ENCODE data around the gene CRTC1.

Gene CRTC1, protein sequence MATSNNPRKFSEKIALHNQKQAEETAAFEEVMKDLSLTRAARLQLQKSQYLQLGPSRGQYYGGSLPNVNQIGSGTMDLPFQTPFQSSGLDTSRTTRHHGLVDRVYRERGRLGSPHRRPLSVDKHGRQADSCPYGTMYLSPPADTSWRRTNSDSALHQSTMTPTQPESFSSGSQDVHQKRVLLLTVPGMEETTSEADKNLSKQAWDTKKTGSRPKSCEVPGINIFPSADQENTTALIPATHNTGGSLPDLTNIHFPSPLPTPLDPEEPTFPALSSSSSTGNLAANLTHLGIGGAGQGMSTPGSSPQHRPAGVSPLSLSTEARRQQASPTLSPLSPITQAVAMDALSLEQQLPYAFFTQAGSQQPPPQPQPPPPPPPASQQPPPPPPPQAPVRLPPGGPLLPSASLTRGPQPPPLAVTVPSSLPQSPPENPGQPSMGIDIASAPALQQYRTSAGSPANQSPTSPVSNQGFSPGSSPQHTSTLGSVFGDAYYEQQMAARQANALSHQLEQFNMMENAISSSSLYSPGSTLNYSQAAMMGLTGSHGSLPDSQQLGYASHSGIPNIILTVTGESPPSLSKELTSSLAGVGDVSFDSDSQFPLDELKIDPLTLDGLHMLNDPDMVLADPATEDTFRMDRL

DNA sequence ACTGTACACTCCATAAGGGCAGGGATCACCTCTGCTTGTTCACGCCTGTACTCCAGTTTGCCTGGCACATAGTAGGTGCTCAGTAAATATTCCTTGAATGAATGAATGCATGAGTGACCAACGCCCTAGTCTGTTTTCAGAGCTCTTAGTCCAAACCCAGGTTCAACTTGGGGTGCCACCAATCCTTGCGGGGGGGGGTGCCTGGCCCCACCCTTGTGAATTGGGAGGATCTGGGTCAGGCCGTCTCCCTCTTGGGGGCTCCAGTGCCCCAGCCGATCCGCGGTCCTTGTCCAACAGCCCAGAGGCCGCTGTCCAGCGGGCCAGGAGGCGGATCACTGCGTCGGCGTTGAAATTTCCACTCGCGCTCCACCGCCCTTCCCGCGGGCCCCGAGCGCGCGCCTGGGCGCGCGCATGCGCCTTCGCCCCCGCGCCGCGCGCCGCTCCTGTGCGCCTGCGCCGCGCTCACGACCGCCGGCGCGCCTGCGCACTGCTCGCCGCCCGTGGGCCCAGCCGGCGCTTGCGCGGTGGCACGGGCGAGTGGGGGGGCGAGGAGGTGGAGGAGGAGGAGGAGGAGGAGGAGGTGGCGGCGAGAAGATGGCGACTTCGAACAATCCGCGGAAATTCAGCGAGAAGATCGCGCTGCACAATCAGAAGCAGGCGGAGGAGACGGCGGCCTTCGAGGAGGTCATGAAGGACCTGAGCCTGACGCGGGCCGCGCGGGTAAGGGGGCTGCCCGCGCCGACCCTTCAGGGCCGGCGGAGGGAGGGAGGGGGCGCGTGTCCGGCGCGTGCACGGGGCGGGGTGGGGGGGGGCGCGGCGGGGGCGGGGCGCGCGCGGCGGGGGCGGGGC, at the start of gene CRTC1:
Gene CRTC1, plus strand, starts transcription at position 572 of the 849 bp plus-strand sequence. Its CDS starts 23 bp downstream, at position 595.
- peak; percentile 62 to 86 for DNase-seq

DNA sequence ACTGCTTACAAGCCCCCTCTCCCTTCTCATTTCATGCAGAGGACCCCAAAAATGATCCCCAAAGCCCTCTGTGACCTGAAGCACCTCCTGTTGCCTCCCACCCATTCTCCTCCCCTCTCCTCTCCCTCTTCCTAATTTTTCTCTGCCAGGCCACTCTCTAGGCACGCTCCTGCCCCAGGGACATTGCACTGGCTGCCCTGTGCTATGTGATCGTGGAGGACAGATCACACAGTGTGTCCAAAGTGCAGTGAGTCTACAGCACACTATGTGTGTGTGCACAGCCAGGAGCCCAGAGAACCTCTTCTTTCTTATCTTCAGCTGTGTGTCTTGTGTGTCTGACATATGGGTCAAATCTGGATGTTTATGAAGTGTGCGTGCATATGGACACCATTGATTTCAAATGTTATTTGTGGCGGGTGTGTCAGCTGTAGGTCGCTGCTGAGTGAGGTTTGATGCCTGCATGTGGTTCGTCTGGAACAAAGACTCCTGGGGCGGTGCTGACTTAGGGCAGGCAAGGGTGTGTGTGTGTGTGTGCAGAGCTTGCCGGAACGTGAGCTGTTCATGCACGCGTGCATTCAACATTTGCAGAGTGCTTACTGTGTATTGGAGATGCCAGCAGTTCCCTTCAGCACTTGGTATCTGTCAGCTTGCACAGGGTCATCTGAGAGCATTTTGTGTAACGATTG, 48.7 kb upstream of the CRTC1 start:
- no peak for DNase-seq

DNA sequence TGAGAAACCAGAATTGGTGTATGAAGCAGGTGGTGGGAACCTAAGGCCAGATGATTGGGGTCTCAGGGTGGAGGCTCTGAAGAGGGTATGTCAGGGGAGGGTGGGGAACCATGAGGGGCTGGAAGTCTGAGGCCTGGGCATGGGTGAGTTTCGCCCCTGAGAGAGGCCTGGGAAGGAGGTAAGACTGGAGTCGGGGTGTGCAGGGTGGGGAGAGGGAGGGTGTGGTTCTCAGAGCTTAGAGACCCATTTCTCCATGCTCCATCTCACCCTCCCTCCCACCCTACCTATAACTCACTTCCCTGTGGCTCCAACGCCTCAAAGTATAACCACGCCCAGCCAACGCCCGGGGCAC, 47.7 kb upstream of the CRTC1 start:
- no peak for DNase-seq

DNA sequence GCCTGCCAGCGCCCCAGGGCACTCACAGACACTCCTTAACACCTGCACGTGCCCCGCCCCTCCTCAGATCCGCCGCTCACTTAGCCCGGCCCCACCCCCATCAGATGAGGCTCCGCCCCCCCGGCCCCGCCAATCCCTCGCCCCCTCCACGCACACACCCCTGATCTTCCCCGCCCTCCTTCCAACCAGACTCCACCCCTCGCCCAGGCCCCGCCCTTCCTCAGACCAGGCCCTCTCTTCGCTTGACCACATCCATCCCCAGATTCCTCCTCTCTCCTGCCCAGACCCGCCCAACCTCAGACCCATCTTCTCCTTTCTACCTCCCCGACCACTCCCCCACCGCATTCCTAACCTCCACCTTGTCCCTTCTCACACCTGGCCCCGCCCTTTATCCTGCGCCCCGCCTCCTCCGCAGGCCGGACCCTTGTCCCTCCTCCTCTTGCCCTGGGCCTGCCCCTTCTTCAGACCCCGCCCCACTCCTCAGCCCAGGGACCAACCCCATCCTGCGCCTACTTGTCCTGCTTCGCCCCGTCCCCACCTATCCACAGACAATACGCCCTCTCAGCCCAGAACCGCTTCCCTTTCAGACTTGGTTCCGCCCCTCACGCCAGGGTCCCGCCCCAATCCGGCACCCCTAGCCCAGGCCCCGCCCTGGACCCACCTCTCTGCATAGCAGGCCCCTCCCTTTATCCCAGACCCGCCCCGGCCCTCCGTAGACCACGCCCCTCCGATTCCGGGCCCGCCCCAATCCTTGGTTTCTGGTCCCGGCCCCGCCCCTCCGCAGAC, 47.1 kb upstream of the CRTC1 start:
- peak; percentile 97 to 100 for DNase-seq

DNA sequence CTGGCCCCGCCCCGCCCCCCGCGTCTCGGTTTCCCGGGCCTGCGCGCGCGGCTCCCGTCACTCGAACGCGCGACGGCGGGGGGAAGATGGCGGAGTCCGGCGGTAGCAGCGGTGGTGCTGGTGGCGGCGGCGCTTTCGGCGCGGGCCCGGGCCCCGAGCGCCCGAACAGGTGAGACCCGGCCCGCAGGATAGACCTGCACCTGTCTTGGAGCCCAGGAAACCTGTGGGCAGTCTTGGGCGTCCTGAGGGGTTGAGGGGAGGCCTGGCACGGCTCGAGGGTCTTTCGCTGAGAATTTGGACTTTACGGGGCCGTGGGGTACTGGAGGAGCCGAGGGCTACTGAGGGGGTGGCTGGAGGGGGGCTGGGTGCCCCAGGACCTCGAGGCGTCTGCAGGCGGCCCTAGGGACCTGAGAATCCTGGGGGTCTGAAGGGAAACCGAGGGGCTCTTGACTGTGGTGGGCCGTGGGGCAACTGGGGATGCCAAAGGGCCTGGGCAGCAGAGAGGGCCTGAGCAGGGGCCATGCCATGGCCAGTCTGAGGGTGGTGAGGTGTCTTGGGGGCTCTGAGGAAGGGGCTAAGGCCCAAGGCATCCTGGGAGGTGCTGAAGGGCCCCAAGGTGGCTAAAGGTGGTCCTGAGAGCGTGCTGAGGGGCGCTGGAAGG, 46.4 kb upstream of the CRTC1 start, which contains the start of gene KLHL26:
Gene KLHL26, plus strand, starts transcription at position 60 of the 661 bp plus-strand sequence. Its CDS starts 27 bp downstream, at position 87.
- no peak for DNase-seq

DNA sequence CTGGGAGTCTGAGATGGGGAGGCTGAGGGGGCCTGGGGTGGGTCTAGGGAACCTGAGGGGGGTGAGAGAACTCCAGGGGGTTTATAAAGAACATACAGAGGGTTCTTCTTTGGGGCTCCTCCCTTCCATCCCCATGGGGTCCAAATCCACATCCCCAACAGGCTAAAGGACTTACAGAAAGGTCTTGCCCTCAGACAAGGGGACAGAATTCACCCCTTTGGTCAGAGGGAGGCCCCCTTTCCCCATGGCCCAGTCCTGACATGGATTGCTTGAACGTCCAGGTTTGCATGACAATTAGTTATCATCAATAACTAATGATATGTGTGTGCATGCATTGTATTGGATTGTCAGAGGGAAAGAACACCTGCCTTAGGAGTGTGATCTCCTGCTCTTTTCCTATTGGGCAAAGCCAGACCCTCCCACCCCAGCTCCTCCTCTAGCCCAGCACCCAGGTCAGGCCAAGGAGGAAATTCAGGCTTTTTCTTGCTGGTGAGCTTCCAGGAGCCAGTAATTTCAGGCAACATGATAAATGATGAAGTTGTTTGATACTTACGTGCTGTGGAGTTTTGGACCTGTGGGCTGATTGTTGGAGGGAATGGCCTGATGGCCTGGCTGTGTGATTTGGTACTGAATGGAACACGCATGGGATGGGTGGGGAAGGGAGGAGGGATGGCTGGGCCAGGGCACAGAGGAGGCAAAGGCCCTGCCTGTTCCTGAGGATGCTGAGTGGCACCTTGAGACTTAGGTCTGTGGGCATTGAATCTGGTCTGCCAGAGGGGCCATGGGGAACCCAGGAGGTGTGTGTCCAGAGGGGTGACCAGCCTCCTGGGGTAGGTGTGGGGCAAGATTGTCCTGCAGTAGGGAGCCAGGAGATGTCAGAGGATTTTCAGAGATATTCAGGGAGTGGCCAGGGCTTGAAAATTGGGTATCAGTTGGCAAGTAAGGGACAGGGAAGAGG, 45.5 kb upstream of the CRTC1 start:
- DNase-seq, result no peak

DNA sequence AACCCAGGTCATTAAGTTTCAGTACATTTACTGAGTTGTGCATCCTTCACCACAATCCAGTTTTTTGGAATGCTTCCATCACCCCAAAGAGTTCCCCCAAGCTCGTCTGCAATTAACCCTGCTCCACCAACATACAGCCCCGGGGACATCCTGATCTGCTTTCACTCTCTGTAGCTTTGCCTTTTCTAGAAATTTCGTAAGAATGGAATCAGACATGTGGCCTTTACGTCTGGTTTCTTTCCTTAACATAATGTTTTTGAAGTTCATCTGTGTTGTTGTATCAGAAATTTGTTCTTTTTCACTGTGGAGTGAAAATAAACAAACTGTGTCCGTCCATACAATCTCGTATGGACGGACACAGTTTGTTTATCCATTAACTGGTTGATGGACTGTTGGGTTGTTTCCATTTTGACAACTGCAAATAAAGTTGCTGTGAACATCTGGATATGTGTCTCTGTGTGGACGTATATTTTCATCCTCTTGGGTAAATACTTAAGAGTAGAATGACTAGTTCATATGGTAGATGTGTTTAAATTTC, 43.7 kb upstream of the CRTC1 start:
- no peak for DNase-seq

DNA sequence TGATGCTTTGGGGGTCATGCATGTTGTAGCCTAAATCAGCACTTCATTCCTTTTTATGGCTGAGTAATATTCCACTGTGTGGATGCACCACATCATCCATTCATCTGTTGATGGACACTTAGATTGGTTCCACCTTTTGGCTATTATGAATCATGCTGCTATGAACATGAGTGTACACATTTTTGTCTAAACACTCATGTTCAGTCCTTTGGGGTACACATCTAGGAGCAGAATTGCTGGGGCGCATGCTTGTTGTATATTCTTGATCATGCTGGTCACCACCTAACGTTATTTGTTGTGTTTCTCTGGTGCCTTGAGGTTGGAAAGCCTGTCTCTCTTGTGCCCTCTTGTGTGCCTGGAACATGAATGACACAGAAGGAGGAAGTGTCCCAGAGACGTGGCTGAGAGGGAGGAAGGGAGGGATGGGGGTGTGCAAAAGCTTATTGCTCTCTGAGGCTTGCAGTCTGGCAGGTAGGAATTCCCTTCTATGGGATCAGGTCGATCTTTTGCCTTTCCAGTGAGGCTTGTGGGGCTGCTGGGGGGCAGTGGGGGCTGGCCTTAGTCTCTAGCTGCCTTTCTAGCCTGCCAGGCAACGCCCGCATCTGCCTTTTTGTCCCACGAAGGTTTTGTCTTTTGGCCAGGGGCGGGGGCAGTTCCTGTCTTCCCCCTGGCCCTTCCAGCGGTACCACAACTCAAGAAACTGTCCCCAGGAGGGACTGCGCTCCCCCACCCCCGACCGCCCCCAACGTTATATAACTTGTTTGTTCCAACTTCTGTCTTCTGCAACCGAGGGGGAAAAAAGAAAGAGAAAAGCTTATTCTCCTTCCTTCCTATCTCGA, 39.1 kb upstream of the CRTC1 start:
- DNase-seq, result peak; percentile 64 to 68

DNA sequence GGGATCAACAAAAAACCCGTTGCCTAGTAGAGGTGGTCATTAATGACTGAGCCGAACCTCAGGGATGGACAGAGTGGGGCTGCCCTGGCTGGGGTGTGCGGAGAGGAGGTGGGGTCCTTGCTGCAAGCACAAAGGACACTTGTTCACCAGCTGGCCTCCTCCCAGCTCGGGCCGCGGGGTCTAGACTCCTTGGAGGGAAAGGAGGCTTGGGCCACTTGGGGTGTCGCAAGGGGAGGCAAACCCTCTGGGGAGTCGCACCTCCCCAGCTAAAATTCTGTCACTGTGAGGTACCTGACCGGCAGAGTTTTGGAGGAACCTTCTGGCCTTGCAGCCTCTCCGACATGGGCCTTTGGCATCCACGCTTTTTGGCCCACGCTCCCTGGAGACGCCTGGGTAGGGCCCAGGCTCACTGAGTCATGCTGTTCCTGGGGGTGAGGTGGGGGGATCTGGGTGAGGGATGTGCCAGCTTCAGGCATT, 38.4 kb upstream of the CRTC1 start:
- no peak for DNase-seq

DNA sequence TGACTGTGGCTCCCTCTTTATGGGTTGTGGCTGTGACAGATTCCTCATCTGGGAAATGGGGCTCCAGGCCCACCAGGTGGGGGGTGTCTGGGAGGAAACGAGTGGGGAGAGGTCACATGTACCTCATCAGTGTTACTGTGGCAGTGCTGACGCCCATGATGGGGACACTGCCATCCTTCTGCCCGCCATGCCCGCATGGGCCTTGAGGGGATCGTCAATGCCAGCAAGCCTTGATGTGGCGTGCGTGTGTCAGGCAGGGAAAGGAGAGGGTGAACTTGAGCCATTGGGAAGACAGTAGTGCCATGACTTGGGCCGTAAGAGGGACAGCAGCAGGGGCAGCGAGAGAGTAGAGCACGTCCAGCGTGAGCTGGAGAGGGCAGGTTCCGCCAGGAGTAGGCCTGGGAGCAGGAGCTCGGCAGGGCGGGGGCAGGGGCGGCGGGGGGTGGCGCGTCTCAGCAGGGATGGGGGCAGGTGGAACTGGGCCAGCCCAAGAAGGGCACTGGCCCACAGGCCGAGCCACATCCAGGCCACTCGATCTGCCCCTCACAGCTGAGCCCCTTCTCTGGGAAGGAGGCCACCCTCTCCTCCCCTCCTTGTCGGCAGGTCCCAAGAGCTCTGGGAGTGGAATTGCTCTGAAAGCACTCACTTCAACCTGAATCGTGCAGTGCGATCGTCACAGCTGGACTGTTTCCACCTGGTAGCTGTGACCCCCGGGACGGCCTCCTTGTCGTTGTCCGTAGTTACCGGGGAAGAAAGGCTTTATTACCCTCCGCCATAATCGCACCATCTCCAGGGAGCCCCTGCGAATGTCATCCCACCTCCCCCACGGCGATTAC, 36.7 kb upstream of the CRTC1 start:
- DNase-seq, result no peak

DNA sequence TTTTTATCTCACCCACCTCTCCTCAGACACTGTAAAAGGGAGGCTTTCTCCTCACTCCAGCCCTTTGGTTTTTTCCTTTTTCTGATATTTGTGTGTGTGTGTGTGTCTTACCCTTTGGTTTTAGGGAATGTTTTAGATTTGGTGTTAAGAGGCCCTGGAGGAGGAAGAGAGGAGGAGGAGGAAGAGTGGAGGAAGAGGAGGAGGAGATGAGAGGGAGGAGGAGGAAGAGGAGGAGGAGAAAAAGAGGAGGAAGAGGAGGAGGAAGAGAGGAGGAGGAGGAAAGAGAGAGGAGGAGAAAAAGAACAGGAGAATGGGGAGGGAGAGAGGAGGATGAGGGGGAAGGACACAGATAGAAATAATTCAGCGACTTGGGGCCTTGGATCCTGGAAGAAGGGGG, 36.1 kb upstream of the CRTC1 start:
- DNase-seq, result no peak

DNA sequence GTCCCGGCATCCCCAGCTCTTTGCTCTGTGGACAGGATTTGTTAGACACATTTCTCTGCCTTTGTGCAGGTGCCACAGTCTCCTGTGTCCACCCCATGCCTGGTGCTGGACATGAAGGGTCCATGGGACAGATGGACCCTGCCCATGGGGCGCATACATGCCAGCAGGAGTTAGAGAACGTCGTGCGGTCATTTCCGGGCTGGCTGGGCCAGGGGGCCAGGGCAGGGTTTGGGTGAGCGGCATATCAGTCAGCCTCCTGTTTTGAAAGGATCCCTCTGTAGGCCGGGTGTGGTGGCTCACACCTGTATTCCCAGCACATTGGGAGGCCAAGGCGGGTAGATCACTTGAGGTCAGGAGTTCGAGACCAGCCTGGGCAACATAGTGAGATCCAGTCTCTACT, 35.7 kb upstream of the CRTC1 start:
- no peak for DNase-seq

DNA sequence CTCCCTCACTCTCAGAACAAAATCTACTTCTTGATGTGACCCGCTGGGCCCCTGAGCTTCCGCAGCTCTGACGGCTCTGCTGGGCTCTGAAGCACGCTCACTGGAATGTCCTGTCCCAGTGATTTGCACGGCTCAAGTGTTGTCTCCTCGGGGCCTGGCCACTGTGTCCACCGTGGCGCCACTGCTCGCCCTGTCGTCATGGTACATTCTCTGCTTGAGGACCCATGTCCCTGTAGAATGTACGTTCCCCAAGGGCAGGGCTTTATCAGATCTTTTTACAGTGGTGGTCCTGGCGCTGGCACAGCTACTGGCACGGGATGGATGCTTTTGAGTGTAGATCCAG, 34.5 kb upstream of the CRTC1 start:
- no peak for DNase-seq

DNA sequence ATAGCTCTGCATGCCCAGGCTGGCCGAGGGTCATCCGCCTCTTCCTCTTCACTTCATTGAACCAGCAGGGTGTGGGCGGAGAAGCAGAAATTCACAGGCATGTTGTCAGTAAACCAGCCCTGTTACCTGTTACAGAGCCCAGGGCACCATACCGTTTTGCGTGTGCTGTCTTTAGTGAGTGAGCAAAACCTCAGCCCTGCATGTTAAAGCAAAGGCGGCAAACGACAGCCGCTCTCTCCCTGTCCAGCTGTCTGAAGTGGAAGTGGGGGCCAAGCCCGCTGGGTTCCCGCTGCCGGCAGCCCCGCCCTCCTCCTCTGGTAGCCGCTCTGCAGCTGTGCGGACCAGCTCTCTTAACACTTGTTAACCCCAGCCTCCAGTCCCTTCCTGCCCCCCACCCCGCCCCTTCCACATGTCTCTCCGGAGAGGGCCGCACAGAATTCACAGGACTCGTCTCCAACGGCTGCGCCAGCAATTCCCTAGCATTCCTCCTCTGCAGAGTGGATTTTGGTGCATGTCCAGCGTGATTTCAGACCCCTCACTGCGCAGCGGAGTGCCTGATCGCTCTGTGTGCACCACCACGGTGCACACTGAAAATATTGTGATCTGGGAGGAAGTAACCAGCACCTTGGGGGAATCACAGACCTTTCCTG, 34.0 kb upstream of the CRTC1 start:
- DNase-seq, result peak; percentile 23 to 38

DNA sequence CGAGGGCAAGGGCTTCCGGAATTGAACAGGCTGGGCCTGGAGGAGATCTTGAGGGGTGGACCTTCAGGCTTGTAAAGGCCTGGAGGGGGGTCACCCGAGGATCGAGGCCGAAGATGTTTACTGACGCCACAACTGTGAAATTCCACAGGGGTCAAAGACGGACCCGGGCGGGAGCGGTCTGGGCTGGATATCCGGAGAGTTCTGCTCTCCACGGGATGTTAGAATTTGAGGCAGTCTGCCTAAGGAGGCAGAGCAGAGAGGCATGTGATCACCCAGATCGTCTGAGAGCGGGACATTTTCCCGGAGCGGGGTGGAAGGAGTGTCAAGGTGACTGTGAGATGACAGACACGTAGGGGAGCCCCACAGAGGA, 33.5 kb upstream of the CRTC1 start:
- no peak for DNase-seq

DNA sequence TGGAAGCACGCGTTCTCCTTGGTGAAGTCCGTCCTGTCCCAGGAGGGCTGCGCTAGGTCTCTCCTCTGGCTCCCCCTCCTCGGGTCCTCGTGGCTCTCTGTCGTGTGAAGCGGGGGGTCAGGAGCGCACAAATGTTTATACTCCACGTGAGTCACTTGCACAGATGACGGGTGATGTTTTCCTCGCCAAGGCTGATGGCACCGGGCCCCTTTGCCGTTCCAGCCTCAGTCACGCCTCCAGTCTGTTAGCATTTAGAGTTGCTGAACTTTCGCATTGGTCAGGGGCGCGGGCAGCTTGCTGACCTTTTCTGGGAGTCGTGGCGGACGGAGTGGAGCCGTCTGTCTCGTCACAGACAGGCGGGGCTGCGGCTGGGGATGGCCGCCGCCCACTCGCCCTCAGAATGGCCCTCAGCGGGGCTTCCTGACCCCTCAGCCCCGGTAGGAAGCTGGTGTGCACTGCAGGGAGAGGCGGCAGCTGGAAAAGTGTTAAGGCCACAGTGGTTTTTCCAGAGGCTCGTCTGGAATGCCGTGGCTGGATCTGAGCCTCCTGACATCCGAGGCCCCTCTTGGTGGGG, 32.9 kb upstream of the CRTC1 start:
- no peak for DNase-seq

DNA sequence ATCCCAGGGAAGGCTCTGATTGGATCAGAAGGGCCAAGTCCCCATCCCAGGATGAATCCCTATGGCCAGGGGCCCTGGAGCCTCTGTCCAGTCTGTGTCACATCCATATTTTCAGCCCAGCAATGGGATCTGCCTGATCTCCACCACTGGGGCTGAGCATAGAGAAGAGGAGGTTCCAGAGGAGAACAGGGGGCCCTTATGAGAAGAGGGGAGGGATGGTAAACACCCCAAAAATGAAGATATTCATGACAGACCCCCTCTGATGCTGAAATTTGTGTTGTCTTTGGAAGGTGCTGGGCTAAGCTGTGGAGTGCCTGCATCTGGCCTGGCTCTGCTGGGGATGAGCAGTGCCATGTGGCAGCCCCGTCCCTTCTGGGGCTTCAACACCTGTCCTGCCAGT, 32.2 kb upstream of the CRTC1 start:
- DNase-seq, result no peak
